NT2/D1 (cell line): ENCODE data around the gene OR4F15.
"Not testable (repeated sequence)": the region's sequence is repeated elsewhere in the genome, so short reads cannot be mapped to it uniquely, and the experiment has no call there.

Experiments
- YY1 ChIP-seq: IDR thresholded peaks from 2 replicates; pipeline ENCODE4 v1.6.1; 2011; ENCODE audit not compliant: insufficient read length, insufficient read depth
- ZNF274 ChIP-seq: IDR thresholded peaks from 2 replicates; pipeline ENCODE4 v1.6.1; 2011; ENCODE audit warnings: mild to moderate bottlenecking, low read depth, low read length

GRCh38 chr15:101767083-101767640 is 44.8 kb upstream of the OR4F15 start:
- not testable (repeated sequence) for TF ChIP-seq YY1, ZNF274
